ENCODE measurements around the gene DCAF6.

The DCAF6 gene

DNA sequence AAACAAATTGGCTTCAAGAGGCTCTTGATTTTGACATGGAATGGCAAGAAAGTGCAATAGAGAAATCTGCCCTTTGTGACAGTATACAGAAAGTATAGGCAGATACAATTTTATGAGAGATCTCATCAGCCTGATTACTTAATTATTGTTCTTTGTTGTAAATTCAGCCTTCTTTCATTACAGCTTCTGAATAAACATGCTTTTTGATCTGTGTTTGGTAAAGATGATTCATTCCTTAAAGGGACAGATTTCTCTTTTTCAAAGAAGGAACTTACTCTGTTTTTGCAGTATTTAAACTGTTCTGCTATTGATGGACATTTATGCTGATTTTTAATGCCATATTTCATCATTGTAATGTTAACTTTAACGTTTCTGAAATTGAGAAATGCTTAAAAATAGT, 14.1 kb downstream of the DCAF6 start:
- Histone ChIP-seq H3K4me2 (no peak overlapping the region), H2AFZ (ENCODE audit: low read depth) (no peak overlapping the region), H3K36me3 (ENCODE audit: insufficient read depth) (no peaks in the 10 kb centered on the region), H3K27ac (no peak overlapping the region), H3K4me1 (ENCODE audit: low read depth, poor library complexity, severe bottlenecking) (no peaks in the 10 kb centered on the region), H4K20me1 (ENCODE audit: insufficient read depth) (no peaks in the 10 kb centered on the region), H3K27me3 (ENCODE audit: insufficient read depth, low read depth) (no peaks in the 10 kb centered on the region), H3K4me3 (IDR thresholded peaks at IDR 0.05; ENCODE audit: insufficient read depth, low read depth, low read length) (no peak overlapping the region), H3K9ac (no peak overlapping the region), H3K79me2 (ENCODE audit: insufficient read depth, low read depth) (peaks cover 54% of the 10 kb centered on the region)
- TF ChIP-seq, protein P1, sequence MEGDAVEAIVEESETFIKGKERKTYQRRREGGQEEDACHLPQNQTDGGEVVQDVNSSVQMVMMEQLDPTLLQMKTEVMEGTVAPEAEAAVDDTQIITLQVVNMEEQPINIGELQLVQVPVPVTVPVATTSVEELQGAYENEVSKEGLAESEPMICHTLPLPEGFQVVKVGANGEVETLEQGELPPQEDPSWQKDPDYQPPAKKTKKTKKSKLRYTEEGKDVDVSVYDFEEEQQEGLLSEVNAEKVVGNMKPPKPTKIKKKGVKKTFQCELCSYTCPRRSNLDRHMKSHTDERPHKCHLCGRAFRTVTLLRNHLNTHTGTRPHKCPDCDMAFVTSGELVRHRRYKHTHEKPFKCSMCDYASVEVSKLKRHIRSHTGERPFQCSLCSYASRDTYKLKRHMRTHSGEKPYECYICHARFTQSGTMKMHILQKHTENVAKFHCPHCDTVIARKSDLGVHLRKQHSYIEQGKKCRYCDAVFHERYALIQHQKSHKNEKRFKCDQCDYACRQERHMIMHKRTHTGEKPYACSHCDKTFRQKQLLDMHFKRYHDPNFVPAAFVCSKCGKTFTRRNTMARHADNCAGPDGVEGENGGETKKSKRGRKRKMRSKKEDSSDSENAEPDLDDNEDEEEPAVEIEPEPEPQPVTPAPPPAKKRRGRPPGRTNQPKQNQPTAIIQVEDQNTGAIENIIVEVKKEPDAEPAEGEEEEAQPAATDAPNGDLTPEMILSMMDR (conservative IDR thresholded peaks at IDR 0.05; ENCODE audit: low read depth, low read length): no peak

DNA sequence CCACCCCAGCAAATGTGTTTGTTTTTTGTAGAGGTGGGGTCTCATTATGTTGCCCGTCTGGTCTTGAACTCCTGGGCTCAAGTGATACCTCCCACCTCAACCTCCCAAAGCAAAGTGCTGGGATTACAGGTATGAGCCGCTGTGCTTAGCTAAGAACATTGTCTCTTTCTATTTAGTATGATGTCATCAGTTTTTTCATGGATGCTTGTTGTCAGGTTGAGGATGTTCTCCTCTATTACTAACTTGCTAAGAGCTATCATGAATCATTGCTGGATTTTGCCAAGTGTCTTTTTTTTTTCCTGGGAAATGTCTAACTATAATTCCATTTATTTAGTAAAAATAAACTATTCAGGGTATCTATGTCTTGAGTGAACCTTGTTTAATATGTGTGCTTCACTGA, 19.4 kb downstream of the DCAF6 start:
- Histone ChIP-seq H3K27me3 (ENCODE audit: insufficient read depth, low read depth) (no peaks in the 10 kb centered on the region), H3K79me2 (ENCODE audit: insufficient read depth, low read depth) (peaks cover 6% of the 10 kb centered on the region; the same call in 1 of the 2 replicates), H2AFZ (ENCODE audit: low read depth) (no peak overlapping the region), H3K27ac (no peak overlapping the region), H3K4me3 (IDR thresholded peaks at IDR 0.05; ENCODE audit: insufficient read depth, low read depth, low read length) (no peak overlapping the region), H3K4me2 (no peak overlapping the region), H3K4me1 (ENCODE audit: low read depth, poor library complexity, severe bottlenecking) (no peaks in the 10 kb centered on the region), H3K36me3 (ENCODE audit: insufficient read depth) (no peaks in the 10 kb centered on the region), H4K20me1 (ENCODE audit: insufficient read depth) (no peaks in the 10 kb centered on the region), H3K9ac (no peak overlapping the region)
- TF ChIP-seq, protein P1 (conservative IDR thresholded peaks at IDR 0.05; ENCODE audit: low read depth, low read length): no peak

DNA sequence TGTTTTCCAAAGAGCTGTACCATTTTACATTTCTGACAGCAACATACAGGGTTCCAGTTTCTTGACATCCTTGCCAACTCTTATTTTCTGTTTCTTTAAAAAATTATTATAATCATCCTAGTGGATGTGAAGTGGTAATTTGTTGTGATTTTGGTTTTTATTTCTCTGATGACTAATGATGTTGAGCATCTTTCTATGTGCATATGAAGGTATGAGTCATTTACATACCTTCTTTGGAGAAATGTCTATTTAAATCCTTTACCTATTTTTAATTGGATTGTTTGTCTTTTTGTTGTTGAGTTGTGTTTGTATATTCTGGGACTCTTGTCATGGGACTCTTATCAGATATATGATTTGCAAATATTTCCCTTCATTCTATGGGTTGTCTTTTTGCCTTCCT, 21.2 kb downstream of the DCAF6 start:
- H3K79me2 ChIP-seq (ENCODE audit: insufficient read depth, low read depth): peaks cover 8% of the 10 kb centered on the region; the same call in 1 of the 2 replicates
- TF ChIP-seq, protein P1 (conservative IDR thresholded peaks at IDR 0.05; ENCODE audit: low read depth, low read length): no peak

DNA sequence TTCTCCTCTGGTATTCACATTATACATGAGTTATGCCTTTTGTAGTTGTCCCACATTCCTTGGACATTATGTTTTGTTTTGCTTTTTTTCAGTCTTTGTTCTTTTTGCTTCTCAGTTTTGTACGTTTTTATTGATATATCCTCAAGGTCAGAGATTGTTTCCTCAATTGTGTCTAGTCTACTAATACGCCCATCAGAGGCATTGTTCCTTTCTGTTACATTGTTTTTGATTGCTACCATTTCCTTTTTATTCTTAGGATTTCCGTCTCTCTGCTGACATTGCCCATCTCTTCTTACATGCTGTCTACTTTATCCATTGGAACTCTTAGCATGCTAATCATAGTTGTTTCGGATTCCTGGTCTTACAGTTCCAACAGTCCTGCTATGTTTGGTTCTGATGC, 28.2 kb downstream of the DCAF6 start:
- Histone ChIP-seq H2AFZ (ENCODE audit: low read depth) (no peak overlapping the region), H3K36me3 (ENCODE audit: insufficient read depth) (no peaks in the 10 kb centered on the region), H3K4me2 (no peak overlapping the region), H3K4me3 (IDR thresholded peaks at IDR 0.05; ENCODE audit: insufficient read depth, low read depth, low read length) (no peak overlapping the region), H3K4me1 (ENCODE audit: low read depth, poor library complexity, severe bottlenecking) (no peaks in the 10 kb centered on the region), H3K9ac (no peak overlapping the region), H3K27me3 (ENCODE audit: insufficient read depth, low read depth) (no peaks in the 10 kb centered on the region), H3K79me2 (ENCODE audit: insufficient read depth, low read depth) (peaks cover 6% of the 10 kb centered on the region; the same call in 1 of the 2 replicates), H3K27ac (no peak overlapping the region), H4K20me1 (ENCODE audit: insufficient read depth) (no peaks in the 10 kb centered on the region)
- TF ChIP-seq, protein P1 (conservative IDR thresholded peaks at IDR 0.05; ENCODE audit: low read depth, low read length): no peak

More for the DNA sequence above, 21.2 kb downstream of the DCAF6 start:
- Histone ChIP-seq H3K4me3 (IDR thresholded peaks at IDR 0.05; ENCODE audit: insufficient read depth, low read depth, low read length) (no peak overlapping the region), H3K4me2 (no peak overlapping the region), H3K27ac (no peak overlapping the region), H4K20me1 (ENCODE audit: insufficient read depth) (no peaks in the 10 kb centered on the region), H3K36me3 (ENCODE audit: insufficient read depth) (no peaks in the 10 kb centered on the region), H3K27me3 (ENCODE audit: insufficient read depth, low read depth) (no peaks in the 10 kb centered on the region), H3K4me1 (ENCODE audit: low read depth, poor library complexity, severe bottlenecking) (no peaks in the 10 kb centered on the region), H3K9ac (no peak overlapping the region), H2AFZ (ENCODE audit: low read depth) (no peak overlapping the region)

All from KMS-11 (cell line).